Retinal pigment epithelial cell (primary cell): ENCODE data around the gene ARHGAP18.

Experiments
- DNase-seq: peaks from one replicate; pipeline ENCODE4 v3.0.0-alpha.2; 2010; ENCODE audit warnings: low read depth
- H3K4me3 ChIP-seq: 2 replicates; pipeline ENCODE4 v1.5.1; 2011; ENCODE audit warnings: mild to moderate bottlenecking, low read length, control low read depth, moderate library complexity
- CTCF ChIP-seq: conservative IDR thresholded peaks from 2 replicates; pipeline ENCODE4 v1.5.1; 2011; ENCODE audit warnings: low read depth, low read length, control low read depth, inconsistent platforms

Gene ARHGAP18

GRCh38 chr6:129700666-129701065 lies 9.3 kb downstream of the ARHGAP18 start:
- DNase-seq: no peak
- H3K4me3 ChIP-seq: no peak overlapping the region
- TF ChIP-seq CTCF: no peak

GRCh38 chr6:129699659-129700058 lies 10.3 kb downstream of the ARHGAP18 start:
- no peak for DNase-seq
- no peak for TF ChIP-seq CTCF
- no peak overlapping the region for H3K4me3 ChIP-seq

GRCh38 chr6:129698430-129698829 lies 11.5 kb downstream of the ARHGAP18 start:
- no peak overlapping the region for H3K4me3 ChIP-seq
- TF ChIP-seq CTCF: no peak
- DNase-seq: no peak

- TF ChIP-seq CTCF: no peak
Measured at GRCh38 chr6:129697788-129698187, 12.2 kb downstream of the ARHGAP18 start.

DNA sequence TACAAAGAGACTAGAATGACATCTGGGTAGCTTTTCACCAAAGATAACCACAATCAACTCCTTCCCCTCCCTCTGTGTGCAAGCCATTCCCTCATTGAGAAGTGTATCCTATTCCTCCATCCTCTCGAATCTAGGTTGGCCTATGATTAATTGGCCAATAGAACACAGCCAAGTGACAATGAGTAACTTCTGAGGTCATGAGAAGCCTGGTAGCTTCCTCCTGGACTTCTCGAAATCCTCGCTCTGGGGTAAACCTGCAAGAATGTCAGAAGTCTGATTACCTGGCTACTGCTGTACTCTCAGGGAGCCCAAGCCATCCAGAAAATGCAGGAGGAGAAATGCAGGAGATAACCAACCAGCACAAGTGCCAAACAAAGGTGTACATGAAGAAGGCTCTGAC lies 13.1 kb downstream of the ARHGAP18 start:
- TF ChIP-seq CTCF: no peak

More at GRCh38 chr6:129697788-129698187, 12.2 kb downstream of the ARHGAP18 start:
- H3K4me3 ChIP-seq: no peak overlapping the region
- DNase-seq: no peak

GRCh38 chr6:129696028-129696418 lies 14.0 kb downstream of the ARHGAP18 start:
- DNase-seq: no peak
- TF ChIP-seq CTCF: no peak
- no peak overlapping the region for H3K4me3 ChIP-seq

More for the DNA sequence above, 13.1 kb downstream of the ARHGAP18 start:
- no peak for DNase-seq
- no peak overlapping the region for H3K4me3 ChIP-seq

- DNase-seq: no peak
- no peak for TF ChIP-seq CTCF
- H3K4me3 ChIP-seq: no peak overlapping the region
Measured at GRCh38 chr6:129695373-129696027, 14.5 kb downstream of the ARHGAP18 start.
